WI38 (cell line): ENCODE measurements around the gene CAMK1D.

Experiments
- H3K4me3 ChIP-seq: 2 replicates; pipeline ENCODE4 v1.5.1; 2011; ENCODE audit warnings: low read depth, mild to moderate bottlenecking, control low read depth, low read length
- CTCF ChIP-seq: IDR thresholded peaks from 2 replicates; pipeline ENCODE4 v1.5.1; 2012; ENCODE audit warnings: low read depth, mild to moderate bottlenecking, control low read depth, low read length

CAMK1D gene

GRCh38 chr10:12387561-12388210 lies 38.3 kb downstream of the CAMK1D start:
- no peak for TF ChIP-seq CTCF

DNA sequence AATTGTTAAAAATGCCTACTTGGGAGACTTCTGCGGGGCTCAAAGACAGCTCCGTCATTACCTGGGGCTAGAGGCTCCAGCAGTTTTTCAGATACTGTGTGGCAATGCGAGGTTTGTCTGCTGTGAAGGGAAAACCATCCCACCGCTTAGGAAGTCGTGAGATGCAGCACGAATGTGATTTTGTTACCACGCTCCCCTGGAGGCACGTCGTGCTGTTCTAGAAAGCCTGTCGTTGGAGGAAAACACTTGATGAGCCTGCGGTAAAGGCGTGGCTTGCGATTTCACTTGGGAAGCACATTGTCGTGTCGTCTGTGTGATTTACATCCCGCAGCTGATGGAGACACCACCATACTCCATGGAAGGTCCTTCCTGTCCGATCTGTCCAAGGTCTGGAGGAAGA lies 39.3 kb downstream of the CAMK1D start:
- no peak overlapping the region for H3K4me3 ChIP-seq
- TF ChIP-seq CTCF = no peak

More at GRCh38 chr10:12387561-12388210, 38.3 kb downstream of the CAMK1D start:
- no peak overlapping the region for H3K4me3 ChIP-seq

DNA sequence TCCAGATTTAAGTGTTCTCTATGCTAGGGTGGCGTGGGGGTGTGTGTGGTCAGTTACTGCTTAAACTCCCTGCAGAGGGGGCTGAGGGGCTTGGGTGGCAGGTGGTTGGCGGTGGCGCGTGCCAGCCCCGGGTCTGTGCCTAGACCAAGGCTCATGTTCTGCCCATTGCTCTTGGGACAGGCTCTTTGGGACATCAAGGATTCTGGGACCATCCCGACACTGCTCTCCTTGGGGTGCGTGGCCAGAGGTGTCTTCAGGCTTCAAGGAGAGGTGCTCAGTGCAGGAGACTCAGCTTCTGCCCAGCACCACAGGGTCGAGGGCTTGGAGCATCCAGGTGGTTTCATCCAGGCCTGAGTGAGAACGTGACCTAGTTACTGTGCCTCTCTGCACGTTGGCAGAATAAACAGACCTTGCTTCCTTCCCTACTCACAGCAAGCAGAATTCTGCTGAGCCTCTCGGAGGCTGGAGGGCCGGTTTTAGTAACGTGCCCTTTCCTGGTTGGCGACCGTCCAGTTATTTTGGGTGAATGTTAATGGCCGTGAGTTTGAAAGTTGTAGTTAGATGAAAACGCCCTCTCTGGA lies 39.9 kb downstream of the CAMK1D start:
- TF ChIP-seq CTCF = no peak
- H3K4me3 ChIP-seq = no peak overlapping the region

- TF ChIP-seq CTCF = no peak
- H3K4me3 ChIP-seq = no peak overlapping the region
Observed at GRCh38 chr10:12390733-12391132, 41.4 kb downstream of the CAMK1D start.

GRCh38 chr10:12391206-12391605 lies 41.9 kb downstream of the CAMK1D start:
- H3K4me3 ChIP-seq = no peak overlapping the region
- no peak for TF ChIP-seq CTCF

GRCh38 chr10:12393831-12394230 lies 44.5 kb downstream of the CAMK1D start:
- H3K4me3 ChIP-seq = no peak overlapping the region
- TF ChIP-seq CTCF = no peak

- H3K4me3 ChIP-seq = no peak overlapping the region
- no peak for TF ChIP-seq CTCF
Observed at GRCh38 chr10:12394241-12395033, 45.1 kb downstream of the CAMK1D start.
